SKM-1 treated with dmso at 0.1 percent for 144 hours (cell line): ENCODE measurements around the gene KRT12.

Experiments
- DNase-seq: peaks from one replicate; lab custom pipeline; 2025; ENCODE audit not compliant: unreplicated experiment; lab: John Stamatoyannopoulos, UW

KRT12 gene

GRCh38 chr17:40848583-40849235 lies 18.3 kb downstream of the KRT12 start:
- DNase-seq: no peak

- no peak for DNase-seq
These were observed 20.4 kb downstream of the KRT12 start for GRCh38 chr17:40846515-40847144.

DNA sequence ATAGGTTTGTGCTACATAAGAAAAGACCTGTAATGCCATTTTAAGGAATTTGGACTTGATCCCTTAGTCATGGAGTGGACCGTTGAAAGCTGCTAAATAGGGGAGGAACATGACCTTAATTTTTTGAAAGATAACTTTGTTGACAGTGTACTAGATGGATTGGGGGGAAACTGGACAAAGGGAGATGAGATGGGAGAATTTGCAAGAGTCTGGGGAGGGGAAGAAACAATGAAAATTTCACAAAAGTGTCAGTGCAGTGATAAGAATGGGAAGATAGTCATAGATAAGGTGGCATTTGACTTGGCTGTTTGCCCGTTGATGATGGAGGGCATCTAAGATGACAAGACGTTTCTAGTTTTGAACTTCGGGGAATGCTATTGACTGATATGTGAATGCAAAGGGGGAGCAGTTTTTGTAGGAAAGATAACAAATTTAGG lies 22.3 kb downstream of the KRT12 start:
- no peak for DNase-seq

DNA sequence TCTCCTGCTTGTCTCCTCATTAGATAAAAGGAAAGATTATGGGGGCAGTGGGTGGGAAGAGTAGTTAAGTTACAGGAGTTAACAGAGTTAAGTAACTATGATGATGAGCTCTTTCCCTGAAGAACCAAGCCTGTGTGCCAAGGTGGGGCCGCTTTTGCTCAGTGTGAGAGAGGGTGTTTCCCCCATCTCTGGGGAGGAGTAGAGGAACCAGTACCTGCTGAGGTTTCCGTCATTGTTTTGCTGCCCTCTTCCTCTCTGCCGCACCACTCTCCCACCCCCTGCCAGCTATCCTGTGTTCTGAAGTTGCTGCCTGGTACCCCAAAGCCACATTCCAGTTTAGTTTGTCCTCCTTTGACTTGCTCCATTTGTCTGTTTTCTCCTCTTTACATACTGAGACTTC lies 23.8 kb downstream of the KRT12 start:
- DNase-seq: no peak

GRCh38 chr17:40841246-40841645 lies 25.8 kb downstream of the KRT12 start:
- no peak for DNase-seq

DNA sequence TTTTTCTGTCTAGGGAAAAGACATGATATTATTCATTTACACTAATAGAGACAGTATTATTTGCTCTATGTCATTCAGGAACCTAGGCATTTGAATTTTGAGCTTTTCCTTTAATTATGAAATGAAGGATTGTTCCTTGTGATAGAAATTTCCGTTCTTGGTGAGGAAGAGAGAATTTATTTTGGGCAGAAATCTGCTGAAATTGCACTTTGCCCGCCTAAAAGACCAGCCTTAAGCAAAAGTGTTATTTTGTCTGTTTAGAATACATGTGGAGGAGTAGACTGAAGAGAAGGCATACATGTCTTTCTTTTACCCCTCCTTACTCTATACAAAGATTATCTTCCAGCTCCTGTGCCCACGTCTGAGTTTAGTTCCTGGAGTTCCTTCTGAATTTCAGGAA lies 27.8 kb downstream of the KRT12 start:
- no peak for DNase-seq

DNA sequence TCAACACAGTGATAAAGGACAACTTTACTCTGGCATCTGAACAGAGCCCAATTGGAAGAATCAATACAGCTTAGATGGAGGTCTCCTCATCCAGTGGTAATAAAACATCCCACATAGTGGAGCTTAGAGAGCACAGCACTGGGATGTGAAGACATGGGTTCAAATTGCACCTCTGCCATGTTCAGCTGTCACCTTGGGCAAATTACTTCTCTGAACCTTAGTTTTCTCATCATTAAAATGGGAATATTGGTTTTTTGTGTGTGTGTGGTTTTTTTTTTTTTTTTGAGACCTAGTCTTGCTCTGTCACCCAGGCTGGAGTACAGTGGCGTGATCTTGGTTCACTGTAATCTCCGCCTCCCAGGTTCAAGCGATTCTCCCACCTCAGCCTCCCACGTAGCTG lies 31.0 kb downstream of the KRT12 start:
- no peak for DNase-seq

DNA sequence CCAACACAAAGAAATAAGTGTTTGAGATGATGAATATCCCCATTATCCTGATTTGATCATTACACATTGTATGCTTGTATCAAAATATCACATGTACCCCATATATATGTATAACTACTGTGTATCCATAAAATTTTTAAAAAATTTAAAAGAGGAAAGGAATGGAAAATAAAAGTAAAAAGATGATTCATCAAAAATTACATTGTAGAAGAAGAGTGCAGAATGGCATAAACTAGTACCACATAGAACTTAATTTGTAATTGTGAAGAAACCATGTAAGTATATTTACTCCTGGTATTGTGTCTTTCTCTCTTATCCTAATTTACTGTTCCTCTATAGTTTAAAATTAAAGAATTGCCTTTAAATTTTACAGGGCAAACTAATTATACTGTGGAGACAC lies 33.1 kb downstream of the KRT12 start:
- DNase-seq: no peak

- no peak for DNase-seq
These were observed 34.2 kb downstream of the KRT12 start for GRCh38 chr17:40832840-40833239.

- DNase-seq: no peak
These were observed 36.8 kb downstream of the KRT12 start for GRCh38 chr17:40830085-40830776.

GRCh38 chr17:40828454-40829044 lies 38.5 kb downstream of the KRT12 start:
- no peak for DNase-seq

GRCh38 chr17:40827746-40828453 lies 39.1 kb downstream of the KRT12 start:
- no peak for DNase-seq

DNA sequence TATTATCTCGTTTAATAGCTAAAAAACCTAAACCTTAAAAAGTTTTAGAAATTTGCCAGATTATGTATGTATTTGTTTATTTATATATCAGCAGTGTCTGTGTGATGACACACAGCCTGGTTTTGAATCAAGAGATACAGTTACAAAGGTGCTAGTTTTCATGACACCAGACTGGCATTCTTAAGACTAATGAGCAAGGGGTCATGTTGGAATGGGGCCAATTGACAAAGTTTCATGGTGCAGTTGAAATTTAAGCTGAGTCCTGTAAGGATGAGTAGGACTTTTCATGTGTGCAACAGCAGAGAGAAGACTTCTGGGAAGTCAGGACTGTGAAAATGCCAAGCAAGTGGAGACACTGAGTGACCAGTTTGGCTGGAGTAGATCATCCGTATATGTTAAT lies 41.4 kb downstream of the KRT12 start:
- DNase-seq: no peak

- no peak for DNase-seq
These were observed 42.8 kb downstream of the KRT12 start for GRCh38 chr17:40824015-40824832.

- DNase-seq: no peak
These were observed 44.8 kb downstream of the KRT12 start, which contains the start of gene KRT10 for GRCh38 chr17:40822132-40822812. TSS of gene KRT10 (minus strand) at chr17:40822614. CDS start at chr17:40822585, 29 bp downstream.

DNA sequence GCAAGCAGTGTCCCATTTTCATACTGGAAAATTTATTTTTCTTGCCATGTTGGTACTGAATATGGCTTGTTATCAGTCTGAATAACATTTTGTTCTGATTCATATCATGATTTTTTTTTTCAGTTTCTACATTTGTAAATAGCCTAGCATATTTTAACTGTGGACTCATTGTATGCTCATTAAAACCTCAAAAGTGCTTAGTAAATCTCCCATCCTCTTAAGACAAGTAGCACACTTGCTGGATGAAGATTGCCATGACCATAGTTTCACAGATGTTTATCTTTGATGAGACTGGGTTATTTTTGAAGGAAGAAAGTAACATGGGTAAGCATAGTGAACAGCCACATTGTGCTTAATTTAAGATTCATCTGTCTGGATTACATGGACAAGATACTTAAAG lies 45.5 kb downstream of the KRT12 start:
- DNase-seq: no peak

GRCh38 chr17:40820228-40820838 lies 46.7 kb downstream of the KRT12 start:
- DNase-seq: no peak

DNA sequence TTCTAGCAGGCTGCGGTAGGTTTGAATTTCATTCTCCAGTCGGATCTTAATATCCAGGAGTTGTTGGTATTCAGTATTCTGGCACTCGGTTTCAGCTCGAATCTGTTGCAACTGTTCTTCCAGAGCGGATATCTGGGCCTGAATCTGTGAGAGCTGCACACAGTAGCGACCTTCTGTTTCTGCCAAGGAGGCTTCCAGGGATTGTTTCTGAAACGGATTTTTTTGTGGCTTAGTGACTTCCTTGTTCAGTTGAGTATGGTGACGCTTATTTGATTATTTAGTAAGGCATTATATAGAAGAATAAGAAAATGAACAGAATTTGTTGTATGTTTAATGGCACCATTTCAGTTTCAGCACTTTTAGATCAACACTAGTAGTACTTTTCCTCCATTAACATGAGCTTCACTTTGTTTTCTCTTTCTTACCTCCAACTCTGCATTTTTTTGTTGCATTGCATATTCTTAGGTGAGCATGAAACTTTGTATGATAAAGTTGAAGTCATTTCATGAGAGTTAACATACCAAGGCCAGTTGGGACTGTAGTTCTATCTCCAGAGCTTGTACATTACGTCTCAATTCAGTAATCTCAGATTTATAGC lies 47.4 kb downstream of the KRT12 start:
- DNase-seq: no peak
